ENCODE data around the gene ALDH1L1.

DNA sequence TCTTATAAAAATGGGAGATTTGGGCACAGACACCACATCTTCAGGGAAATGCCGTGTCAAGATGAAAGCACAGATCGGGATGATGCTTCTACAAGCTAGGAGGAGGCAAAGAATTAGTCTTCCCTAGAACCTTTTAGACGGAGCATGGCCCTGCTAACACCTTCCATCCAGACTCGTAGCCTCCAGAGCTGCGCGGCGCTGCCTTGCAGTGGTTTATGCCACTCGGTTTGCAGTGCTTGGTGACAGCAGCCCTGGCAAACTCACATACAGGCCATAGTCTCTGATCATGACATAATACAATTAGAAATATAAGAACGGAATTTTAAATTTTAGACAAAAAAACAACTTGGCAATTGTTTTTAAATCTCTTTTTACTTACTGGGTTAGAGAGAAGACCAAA lies 59.3 kb downstream of the ALDH1L1 start:
- TF ChIP-seq, protein P1, sequence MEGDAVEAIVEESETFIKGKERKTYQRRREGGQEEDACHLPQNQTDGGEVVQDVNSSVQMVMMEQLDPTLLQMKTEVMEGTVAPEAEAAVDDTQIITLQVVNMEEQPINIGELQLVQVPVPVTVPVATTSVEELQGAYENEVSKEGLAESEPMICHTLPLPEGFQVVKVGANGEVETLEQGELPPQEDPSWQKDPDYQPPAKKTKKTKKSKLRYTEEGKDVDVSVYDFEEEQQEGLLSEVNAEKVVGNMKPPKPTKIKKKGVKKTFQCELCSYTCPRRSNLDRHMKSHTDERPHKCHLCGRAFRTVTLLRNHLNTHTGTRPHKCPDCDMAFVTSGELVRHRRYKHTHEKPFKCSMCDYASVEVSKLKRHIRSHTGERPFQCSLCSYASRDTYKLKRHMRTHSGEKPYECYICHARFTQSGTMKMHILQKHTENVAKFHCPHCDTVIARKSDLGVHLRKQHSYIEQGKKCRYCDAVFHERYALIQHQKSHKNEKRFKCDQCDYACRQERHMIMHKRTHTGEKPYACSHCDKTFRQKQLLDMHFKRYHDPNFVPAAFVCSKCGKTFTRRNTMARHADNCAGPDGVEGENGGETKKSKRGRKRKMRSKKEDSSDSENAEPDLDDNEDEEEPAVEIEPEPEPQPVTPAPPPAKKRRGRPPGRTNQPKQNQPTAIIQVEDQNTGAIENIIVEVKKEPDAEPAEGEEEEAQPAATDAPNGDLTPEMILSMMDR (IDR thresholded peaks at IDR 0.05): no peak
- TF ChIP-seq JUN (CRISPR knock-in tag; IDR thresholded peaks at IDR 0.05) (no peak), NR2C2 (CRISPR knock-in tag; IDR thresholded peaks at IDR 0.05) (no peak), CREB1 (CRISPR knock-in tag; IDR thresholded peaks at IDR 0.05) (no peak), ESRRA (CRISPR knock-in tag; IDR thresholded peaks at IDR 0.05; ENCODE audit: borderline replicate concordance) (no peak)
- TF ChIP-seq, protein P2, sequence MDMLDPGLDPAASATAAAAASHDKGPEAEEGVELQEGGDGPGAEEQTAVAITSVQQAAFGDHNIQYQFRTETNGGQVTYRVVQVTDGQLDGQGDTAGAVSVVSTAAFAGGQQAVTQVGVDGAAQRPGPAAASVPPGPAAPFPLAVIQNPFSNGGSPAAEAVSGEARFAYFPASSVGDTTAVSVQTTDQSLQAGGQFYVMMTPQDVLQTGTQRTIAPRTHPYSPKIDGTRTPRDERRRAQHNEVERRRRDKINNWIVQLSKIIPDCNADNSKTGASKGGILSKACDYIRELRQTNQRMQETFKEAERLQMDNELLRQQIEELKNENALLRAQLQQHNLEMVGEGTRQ (CRISPR knock-in tag; IDR thresholded peaks at IDR 0.05): no peak
- TF ChIP-seq, protein P3, sequence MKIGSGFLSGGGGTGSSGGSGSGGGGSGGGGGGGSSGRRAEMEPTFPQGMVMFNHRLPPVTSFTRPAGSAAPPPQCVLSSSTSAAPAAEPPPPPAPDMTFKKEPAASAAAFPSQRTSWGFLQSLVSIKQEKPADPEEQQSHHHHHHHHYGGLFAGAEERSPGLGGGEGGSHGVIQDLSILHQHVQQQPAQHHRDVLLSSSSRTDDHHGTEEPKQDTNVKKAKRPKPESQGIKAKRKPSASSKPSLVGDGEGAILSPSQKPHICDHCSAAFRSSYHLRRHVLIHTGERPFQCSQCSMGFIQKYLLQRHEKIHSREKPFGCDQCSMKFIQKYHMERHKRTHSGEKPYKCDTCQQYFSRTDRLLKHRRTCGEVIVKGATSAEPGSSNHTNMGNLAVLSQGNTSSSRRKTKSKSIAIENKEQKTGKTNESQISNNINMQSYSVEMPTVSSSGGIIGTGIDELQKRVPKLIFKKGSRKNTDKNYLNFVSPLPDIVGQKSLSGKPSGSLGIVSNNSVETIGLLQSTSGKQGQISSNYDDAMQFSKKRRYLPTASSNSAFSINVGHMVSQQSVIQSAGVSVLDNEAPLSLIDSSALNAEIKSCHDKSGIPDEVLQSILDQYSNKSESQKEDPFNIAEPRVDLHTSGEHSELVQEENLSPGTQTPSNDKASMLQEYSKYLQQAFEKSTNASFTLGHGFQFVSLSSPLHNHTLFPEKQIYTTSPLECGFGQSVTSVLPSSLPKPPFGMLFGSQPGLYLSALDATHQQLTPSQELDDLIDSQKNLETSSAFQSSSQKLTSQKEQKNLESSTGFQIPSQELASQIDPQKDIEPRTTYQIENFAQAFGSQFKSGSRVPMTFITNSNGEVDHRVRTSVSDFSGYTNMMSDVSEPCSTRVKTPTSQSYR (CRISPR knock-in tag; IDR thresholded peaks at IDR 0.05): no peak
- TF ChIP-seq, protein P4, sequence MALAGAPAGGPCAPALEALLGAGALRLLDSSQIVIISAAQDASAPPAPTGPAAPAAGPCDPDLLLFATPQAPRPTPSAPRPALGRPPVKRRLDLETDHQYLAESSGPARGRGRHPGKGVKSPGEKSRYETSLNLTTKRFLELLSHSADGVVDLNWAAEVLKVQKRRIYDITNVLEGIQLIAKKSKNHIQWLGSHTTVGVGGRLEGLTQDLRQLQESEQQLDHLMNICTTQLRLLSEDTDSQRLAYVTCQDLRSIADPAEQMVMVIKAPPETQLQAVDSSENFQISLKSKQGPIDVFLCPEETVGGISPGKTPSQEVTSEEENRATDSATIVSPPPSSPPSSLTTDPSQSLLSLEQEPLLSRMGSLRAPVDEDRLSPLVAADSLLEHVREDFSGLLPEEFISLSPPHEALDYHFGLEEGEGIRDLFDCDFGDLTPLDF (CRISPR knock-in tag; IDR thresholded peaks at IDR 0.05): no peak
- TF ChIP-seq, protein P5, sequence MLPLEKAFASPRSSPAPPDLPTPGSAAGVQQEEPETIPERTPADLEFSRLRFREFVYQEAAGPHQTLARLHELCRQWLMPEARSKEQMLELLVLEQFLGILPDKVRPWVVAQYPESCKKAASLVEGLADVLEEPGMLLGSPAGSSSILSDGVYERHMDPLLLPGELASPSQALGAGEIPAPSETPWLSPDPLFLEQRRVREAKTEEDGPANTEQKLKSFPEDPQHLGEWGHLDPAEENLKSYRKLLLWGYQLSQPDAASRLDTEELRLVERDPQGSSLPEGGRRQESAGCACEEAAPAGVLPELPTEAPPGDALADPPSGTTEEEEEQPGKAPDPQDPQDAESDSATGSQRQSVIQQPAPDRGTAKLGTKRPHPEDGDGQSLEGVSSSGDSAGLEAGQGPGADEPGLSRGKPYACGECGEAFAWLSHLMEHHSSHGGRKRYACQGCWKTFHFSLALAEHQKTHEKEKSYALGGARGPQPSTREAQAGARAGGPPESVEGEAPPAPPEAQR (CRISPR knock-in tag; IDR thresholded peaks at IDR 0.05): no peak
